Effector memory CD8-positive, alpha-beta T cell (primary cell): ENCODE data around the gene ZC3H12C.

Experiments used
- ATAC-seq: fragments of 150-1000 bp; cut with Tn5 transposase; replicated peaks from 2 replicates; pipeline ENCODE4 v1.10.0; 2021; ENCODE audit warnings: mild to moderate bottlenecking, moderate library complexity
- DNase-seq, 3 experiments: peaks; one replicate each; pipeline ENCODE4 v3.0.0; 2021
- H3K27ac Mint-ChIP-seq, 2 donors: one replicate each; pipeline ENCODE4 v1.8.0; 2022; ENCODE audit warnings: mild to moderate bottlenecking in 2 of 2, mixed read lengths in 2 of 2, moderate library complexity in 2 of 2
- H3K27me3 Mint-ChIP-seq, 2 donors: one replicate each; pipeline ENCODE4 v1.8.0; 2022; ENCODE audit warnings: mixed read lengths in 2 of 2
- H3K36me3 Mint-ChIP-seq: one replicate; pipeline ENCODE4 v1.8.0; 2022; ENCODE audit warnings: mild to moderate bottlenecking, moderate library complexity, mixed read lengths; ENCODE audit not compliant: insufficient read depth
- H3K4me1 Mint-ChIP-seq, 2 donors: one replicate each; pipeline ENCODE4 v1.8.0; 2022; ENCODE audit warnings: low read depth in 2 of 2, mixed read lengths in 2 of 2
- H3K4me3 Mint-ChIP-seq, 2 donors: one replicate each; pipeline ENCODE4 v1.8.0; 2022; ENCODE audit warnings: mild to moderate bottlenecking in 2 of 2, mixed read lengths in 2 of 2, moderate library complexity in 2 of 2
- H3K9me3 Mint-ChIP-seq, 2 donors: one replicate each; pipeline ENCODE4 v1.8.0; 2022; ENCODE audit warnings: mixed read lengths in 2 of 2

The ZC3H12C gene

GRCh38 chr11:110069158-110069737 is 23.9 kb upstream of the ZC3H12C start:
- no peak for DNase-seq
- ATAC-seq: no peak
- Mint-ChIP-seq H3K27me3 (peaks cover 9 to 36% of the 10 kb centered on the region in 2 donors), H3K4me1 (no peaks in the 10 kb centered on the region), H3K27ac (no peak overlapping the region), H3K36me3 (no peaks in the 10 kb centered on the region), H3K9me3 (no peaks in the 10 kb centered on the region), H3K4me3 (no peak overlapping the region)

- Mint-ChIP-seq H3K27me3 (peaks cover 9 to 36% of the 10 kb centered on the region in 2 donors), H3K36me3 (no peaks in the 10 kb centered on the region)
- no peak for ATAC-seq
Measured at GRCh38 chr11:110070176-110070575, 23.0 kb upstream of the ZC3H12C start.

GRCh38 chr11:110071197-110071596 is 22.0 kb upstream of the ZC3H12C start:
- Mint-ChIP-seq H3K4me3 (no peak overlapping the region), H3K27me3 (peaks cover 9 to 47% of the 10 kb centered on the region in 2 donors), H3K4me1 (no peaks in the 10 kb centered on the region), H3K27ac (no peak overlapping the region), H3K9me3 (no peaks in the 10 kb centered on the region), H3K36me3 (no peaks in the 10 kb centered on the region)
- no peak for DNase-seq
- no peak for ATAC-seq

More at GRCh38 chr11:110070176-110070575, 23.0 kb upstream of the ZC3H12C start:
- Mint-ChIP-seq H3K4me3 (no peak overlapping the region), H3K27ac (no peak overlapping the region), H3K9me3 (no peaks in the 10 kb centered on the region), H3K4me1 (no peaks in the 10 kb centered on the region)
- DNase-seq: no peak

GRCh38 chr11:110072930-110073329 is 20.3 kb upstream of the ZC3H12C start:
- H3K27me3 Mint-ChIP-seq: peaks cover 9 to 52% of the 10 kb centered on the region in 2 donors
- H3K9me3 Mint-ChIP-seq: no peaks in the 10 kb centered on the region
- no peak for ATAC-seq
- H3K27ac Mint-ChIP-seq: no peak overlapping the region
- H3K4me1 Mint-ChIP-seq: peaks cover 0 to 3% of the 10 kb centered on the region in 2 donors
- no peak for DNase-seq
- H3K36me3 Mint-ChIP-seq: no peaks in the 10 kb centered on the region
- H3K4me3 Mint-ChIP-seq: no peak overlapping the region

GRCh38 chr11:110074499-110074898 is 18.7 kb upstream of the ZC3H12C start:
- Mint-ChIP-seq H3K27me3 (peaks cover 9 to 52% of the 10 kb centered on the region in 2 donors), H3K9me3 (no peaks in the 10 kb centered on the region), H3K4me1 (peaks cover 0 to 3% of the 10 kb centered on the region in 2 donors)

GRCh38 chr11:110075105-110075846 is 17.9 kb upstream of the ZC3H12C start:
- no peak for ATAC-seq
- H3K27ac Mint-ChIP-seq: no peak overlapping the region

More at GRCh38 chr11:110074499-110074898, 18.7 kb upstream of the ZC3H12C start:
- no peaks in the 10 kb centered on the region for H3K36me3 Mint-ChIP-seq
- ATAC-seq (no peak), DNase-seq (no peak)
- H3K4me3 Mint-ChIP-seq: no peak overlapping the region
- H3K27ac Mint-ChIP-seq: no peak overlapping the region

GRCh38 chr11:110075847-110076208 is 17.4 kb upstream of the ZC3H12C start:
- ATAC-seq: no peak
- H3K27me3 Mint-ChIP-seq: peaks cover under 1 to 41% of the 10 kb centered on the region in 2 donors
- H3K27ac Mint-ChIP-seq: no peak overlapping the region
- H3K4me1 Mint-ChIP-seq: peaks cover 0 to 3% of the 10 kb centered on the region in 2 donors
- H3K4me3 Mint-ChIP-seq: no peak overlapping the region
- no peaks in the 10 kb centered on the region for H3K9me3 Mint-ChIP-seq
- DNase-seq: no peak
- no peaks in the 10 kb centered on the region for H3K36me3 Mint-ChIP-seq

More at GRCh38 chr11:110075105-110075846, 17.9 kb upstream of the ZC3H12C start:
- Mint-ChIP-seq H3K4me1 (peaks cover 0 to 3% of the 10 kb centered on the region in 2 donors), H3K27me3 (peaks cover 6 to 47% of the 10 kb centered on the region in 2 donors), H3K4me3 (no peak overlapping the region), H3K9me3 (no peaks in the 10 kb centered on the region), H3K36me3 (no peaks in the 10 kb centered on the region)
- DNase-seq: no peak

- Mint-ChIP-seq H3K27me3 (peaks cover 0 to 35% of the 10 kb centered on the region in 2 donors), H3K4me1 (peaks cover 0 to 3% of the 10 kb centered on the region in 2 donors), H3K4me3 (no peak overlapping the region), H3K9me3 (no peaks in the 10 kb centered on the region), H3K27ac (no peak overlapping the region), H3K36me3 (no peaks in the 10 kb centered on the region)
- DNase-seq (no peak), ATAC-seq (no peak)
Measured at GRCh38 chr11:110076371-110076965, 16.7 kb upstream of the ZC3H12C start.

- no peak for DNase-seq
- Mint-ChIP-seq H3K27ac (no peak overlapping the region), H3K4me3 (no peak overlapping the region), H3K4me1 (peaks cover 0 to 3% of the 10 kb centered on the region in 2 donors), H3K36me3 (no peaks in the 10 kb centered on the region), H3K9me3 (no peaks in the 10 kb centered on the region), H3K27me3 (peaks cover 0 to 30% of the 10 kb centered on the region in 2 donors)
- no peak for ATAC-seq
Measured at GRCh38 chr11:110077346-110077745, 15.8 kb upstream of the ZC3H12C start.

- ATAC-seq: no peak
- Mint-ChIP-seq H3K27ac (no peak overlapping the region), H3K4me1 (peaks cover 0 to 3% of the 10 kb centered on the region in 2 donors), H3K27me3 (peaks cover 0 to 30% of the 10 kb centered on the region in 2 donors), H3K9me3 (no peaks in the 10 kb centered on the region), H3K4me3 (no peak overlapping the region), H3K36me3 (no peaks in the 10 kb centered on the region)
- no peak for DNase-seq
Measured at GRCh38 chr11:110077831-110078325, 15.3 kb upstream of the ZC3H12C start.

GRCh38 chr11:110078923-110079544 is 14.2 kb upstream of the ZC3H12C start:
- Mint-ChIP-seq H3K4me3 (no peak overlapping the region), H3K9me3 (no peaks in the 10 kb centered on the region)
- no peak for ATAC-seq

GRCh38 chr11:110079726-110080125 is 13.5 kb upstream of the ZC3H12C start:
- peaks cover 6 to 20% of the 10 kb centered on the region in 2 donors for H3K27me3 Mint-ChIP-seq
- DNase-seq: no peak
- peaks cover 0 to 3% of the 10 kb centered on the region in 2 donors for H3K4me1 Mint-ChIP-seq
- no peak for ATAC-seq
- H3K4me3 Mint-ChIP-seq: no peak overlapping the region
- no peak overlapping the region for H3K27ac Mint-ChIP-seq
- no peaks in the 10 kb centered on the region for H3K36me3 Mint-ChIP-seq
- no peaks in the 10 kb centered on the region for H3K9me3 Mint-ChIP-seq

More at GRCh38 chr11:110078923-110079544, 14.2 kb upstream of the ZC3H12C start:
- peaks cover 0 to 3% of the 10 kb centered on the region in 2 donors for H3K4me1 Mint-ChIP-seq
- no peak for DNase-seq
- H3K27ac Mint-ChIP-seq: no peak overlapping the region
- H3K36me3 Mint-ChIP-seq: no peaks in the 10 kb centered on the region
- H3K27me3 Mint-ChIP-seq: peaks cover under 1 to 22% of the 10 kb centered on the region in 2 donors
